ENCODE data around the gene FTCD.
"Not testable (repeated sequence)": the region's sequence is repeated elsewhere in the genome, so short reads cannot be mapped to it uniquely, and the experiment has no call there.

FTCD gene

DNA sequence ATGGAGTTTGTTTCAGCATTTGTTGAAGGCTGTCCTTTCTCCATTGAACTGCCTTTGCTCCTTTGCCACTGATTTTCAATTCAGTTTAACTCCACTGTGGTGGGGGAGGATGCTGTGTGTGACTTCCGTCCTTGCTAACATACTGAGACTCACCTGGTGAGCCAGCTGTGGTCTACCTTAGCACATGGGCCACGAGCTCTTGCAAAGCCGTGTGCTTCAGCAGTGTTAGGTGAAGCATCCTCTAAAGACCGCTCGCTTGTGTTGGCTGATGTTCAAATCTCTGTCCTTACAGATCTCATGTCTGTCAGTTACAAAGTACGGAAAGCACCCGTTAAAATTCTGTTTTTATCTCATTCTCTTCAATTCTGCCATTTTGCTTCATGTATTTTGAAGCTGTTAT, 32.4 kb upstream of the FTCD start:
- DNase-seq, result no peak

DNA sequence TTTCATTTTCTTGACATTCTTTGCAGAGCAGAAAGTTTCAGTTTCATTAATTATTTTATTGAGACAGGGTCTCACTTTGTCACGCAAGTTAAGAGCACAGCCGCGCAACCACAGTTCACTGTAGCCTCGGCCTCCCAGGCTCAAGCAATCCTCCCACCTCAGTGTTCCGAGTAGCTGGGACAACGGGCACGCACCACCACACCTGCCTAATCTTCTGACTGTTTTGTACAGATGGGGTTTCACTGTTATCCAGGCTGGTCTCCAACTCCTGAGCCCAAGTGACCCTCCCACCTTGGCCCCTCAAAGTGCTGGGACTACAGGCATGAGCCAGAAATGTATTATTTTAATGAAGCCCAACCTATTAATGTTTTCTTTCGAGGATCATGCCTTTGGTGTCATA, 31.9 kb upstream of the FTCD start:
- DNase-seq, result no peak

DNA sequence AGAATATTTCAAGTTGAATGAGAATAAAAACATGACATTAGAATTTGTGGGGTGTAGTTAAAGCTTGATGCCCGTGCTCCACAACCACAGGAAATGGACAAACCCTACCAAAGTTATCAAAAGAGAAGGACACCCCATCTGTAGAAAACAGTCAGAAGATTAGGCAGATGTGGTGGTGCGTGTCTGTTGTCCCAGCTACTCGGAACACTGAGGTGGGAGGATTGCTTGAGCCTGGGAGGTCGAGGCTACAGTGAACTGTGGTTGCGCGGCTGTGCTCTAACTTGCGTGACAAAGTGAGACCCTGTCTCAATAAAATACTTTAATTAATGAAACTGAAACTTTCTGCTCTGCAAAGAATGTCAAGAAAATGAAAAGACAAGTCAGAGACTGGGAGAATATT, 30.3 kb upstream of the FTCD start:
- DNase-seq, result no peak

DNA sequence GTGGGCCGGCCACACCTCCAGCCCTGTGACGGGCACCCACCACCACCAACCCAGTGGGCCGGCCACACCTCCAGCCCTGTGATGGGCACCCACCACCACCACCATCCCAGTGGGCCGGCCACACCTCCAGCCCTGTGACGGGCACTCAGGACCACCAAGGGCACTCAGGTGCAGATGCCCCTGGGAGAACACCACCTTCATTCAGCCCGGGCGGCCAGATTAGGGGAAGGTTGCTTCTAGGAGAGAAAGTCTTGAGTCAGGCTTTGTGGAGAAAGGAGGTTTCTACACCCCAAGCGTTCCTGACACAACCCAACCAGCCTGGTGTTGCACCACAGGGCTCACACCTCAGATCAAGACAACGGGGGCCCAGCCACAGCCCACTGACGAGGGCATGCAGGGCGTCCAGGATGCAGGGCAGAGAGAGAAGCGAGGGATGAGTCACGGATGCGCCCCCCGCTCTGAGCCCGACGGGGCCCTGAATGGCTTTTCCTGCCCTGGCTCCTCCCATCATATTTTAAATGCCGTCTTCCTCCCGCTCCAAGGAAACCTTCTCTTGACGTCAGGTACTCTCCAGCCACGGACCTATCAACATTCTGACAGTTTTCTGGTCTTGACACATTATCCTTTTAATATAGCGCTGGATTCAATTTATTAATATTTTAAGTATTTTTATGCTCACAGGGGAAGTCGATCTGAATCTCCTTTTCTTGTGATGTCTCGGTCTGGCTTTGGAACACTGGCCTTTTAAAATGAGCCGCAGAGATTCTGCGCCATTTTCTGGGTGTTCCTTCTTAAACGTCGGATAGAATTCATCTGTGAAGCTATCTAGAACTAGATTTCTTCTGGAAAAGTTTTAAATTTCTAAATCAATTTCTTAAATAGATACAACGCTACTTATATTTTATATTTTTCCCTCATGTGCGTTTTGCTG, 29.5 kb upstream of the FTCD start:
- peak; percentile 74 for DNase-seq

DNA sequence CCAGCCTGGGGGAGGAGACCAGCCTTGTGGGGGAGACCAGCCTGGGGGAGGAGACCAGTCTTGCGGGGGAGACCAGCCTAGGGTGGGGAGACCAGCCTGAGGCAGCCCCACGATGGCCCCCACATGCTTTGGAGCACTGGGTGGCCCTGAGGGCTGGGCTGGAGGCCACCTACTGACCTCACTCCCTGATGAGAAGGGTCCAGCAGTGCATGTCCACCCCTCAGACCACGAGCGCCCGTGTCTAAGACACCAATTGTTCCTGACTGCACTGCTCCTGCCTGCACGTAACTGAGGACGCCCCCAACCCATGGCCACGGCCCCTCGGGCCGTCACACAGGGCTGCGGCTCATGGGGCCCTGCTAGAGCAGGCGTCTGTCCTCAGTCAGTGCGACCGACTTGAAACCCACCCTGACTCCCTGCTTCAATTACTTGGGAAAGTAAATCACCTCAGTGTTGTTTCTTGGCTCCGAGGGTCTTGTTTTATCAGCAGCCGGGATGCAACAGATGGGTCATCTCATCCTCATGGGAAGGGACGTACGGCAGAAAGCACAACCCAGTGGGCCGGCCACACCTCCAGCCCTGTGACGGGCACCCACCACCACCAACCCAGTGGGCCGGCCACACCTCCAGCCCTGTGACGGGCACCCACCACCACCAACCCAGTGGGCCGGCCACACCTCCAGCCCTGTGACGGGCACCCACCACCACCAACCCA, 28.7 kb upstream of the FTCD start, which contains the start of gene SPATC1L:
TSS of gene SPATC1L (minus strand) at position 550 of the 715 bp plus-strand sequence. CDS start 1,643 bp downstream, outside the sequence.
- peak; percentile 62 for DNase-seq

DNA sequence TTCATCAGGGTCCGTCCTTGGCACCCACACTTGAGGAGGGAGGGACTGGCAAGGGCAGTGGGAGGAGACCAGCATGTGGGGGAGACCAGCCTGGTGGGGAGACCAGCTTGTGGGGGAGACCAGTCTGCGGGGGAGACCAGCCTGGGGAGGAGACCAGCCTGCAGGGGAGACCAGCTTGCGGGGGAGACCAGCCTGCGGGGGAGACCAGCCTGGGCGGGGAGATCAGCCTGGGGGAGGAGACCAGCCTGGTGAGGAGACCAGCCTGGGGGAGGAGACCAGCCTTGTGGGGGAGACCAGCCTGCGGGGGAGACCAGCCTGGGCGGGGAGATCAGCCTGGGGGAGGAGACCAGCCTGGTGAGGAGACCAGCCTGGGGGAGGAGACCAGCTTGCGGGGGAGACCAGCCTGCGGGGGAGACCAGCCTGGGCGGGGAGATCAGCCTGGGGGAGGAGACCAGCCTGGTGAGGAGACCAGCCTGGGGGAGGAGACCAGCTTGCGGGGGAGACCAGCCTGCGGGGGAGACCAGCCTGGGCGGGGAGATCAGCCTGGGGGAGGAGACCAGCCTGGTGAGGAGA, 28.0 kb upstream of the FTCD start:
- DNase-seq, result not testable (repeated sequence)

DNA sequence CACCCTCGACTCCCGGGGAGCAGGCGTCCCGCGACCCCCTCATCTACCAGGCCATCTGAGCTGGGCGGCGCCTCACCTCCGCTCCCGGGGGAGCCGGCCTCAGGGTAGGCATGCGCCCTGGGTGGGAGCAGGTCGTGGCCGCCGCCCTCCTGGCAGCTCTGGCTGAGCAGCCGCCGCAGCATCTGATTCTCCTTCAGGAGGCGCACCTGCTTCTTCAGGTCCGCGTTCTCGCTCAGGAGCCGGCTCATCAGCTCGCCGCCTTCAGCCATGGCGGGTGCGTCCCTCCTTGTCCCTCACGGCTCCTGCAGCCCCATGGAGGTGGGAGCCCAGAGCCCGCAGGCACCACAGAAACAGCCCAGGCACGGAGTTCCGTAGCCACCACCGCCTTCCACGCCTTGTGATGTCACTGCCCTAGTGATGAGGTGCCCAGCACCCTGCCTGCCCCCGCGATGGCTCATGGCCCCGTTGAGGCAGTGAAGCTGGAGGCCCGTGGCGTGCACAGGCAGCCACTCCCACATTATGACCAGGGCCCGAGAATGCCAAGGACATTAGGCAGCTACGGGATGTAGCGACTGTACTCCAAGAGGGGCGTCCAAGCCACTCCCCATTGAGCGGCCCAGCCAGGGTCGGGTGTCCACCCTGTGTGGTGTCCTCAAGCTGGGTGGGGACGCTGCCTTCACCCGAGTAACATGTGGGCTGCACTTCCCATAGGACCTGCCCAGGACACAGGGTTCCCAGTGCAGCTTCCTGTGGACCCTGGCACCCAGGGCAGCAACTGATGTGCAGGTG, 27.4 kb upstream of the FTCD start:
- DNase-seq, result peak; percentile 14

DNA sequence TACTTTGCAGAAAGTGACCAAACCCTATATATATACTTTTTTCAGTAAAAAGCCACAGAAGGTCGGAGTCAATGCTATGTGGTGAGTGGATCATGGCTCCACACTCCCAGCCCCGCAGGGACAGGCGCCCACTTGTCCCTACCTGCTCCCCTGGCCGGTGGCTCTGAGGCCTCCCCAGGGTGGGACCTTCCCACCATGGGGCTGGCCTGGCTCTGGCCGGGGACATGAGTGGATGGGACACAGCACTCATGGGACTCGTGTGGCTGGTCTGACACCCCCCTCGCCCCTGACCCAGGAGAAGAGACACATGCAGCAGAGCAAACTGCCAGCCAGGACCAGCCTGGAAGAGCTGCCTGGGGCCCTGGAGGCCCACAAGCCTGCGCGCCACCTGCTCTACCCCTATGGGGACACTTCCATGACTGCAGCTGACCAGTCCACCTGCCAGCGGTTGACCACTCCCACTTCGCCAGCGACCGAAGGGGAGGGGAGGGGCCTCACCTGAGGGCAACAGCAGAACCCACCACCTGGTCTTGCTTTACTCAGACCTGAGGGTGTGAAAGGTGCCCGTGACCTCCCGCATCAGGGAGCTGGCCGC, 26.7 kb upstream of the FTCD start:
- peak; percentile 14 for DNase-seq

DNA sequence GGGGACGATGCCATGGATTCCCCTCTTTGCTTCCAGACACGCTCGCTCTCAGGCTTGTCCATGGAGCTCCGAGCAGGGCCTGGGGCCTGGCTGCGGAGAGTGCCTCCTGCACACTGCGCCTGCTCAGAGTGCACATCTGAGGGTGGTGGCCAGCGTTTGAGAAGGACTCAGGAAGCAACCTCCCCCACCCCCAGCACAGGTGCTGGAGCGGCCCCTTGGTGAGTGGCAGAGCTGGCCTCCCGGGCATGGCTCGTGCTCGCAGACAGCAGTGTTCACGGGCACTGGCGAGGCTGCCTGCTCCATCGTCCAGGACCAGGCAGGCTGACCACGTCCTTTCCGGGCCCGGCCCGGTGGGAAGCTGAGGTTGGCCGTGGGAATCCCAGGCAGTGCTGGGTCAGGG, 26.1 kb upstream of the FTCD start:
- DNase-seq, result no peak

DNA sequence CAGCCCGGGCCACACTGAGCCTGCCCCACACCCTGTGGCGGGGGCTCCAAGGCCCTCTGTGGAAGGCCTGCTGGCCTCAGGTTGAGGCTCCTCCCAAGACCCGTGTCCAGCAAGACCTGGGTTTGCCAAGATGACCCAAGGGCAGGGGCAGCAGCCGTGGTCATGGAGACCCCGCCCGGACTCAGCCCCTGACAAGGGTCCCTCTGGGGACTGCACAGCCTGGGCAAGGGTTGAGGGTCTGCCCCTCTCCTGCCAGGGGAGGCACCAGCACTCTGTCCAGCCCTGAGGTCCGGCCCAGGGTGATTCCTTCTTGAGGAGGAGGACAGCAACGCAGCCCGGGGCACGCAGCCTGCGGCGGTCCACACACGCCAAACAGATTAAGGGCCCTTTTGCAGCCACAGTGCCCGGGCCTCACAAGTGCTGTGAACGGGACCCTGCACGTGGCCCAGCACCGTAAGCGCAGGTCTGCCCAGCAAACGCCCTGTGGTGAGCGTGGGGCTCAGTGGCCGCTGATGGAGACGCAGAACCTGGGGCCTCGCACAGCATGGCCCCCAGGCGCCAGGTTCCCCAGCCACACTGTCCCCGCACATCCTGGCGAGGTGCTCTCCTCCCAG, 25.5 kb upstream of the FTCD start:
- DNase-seq, result no peak

DNA sequence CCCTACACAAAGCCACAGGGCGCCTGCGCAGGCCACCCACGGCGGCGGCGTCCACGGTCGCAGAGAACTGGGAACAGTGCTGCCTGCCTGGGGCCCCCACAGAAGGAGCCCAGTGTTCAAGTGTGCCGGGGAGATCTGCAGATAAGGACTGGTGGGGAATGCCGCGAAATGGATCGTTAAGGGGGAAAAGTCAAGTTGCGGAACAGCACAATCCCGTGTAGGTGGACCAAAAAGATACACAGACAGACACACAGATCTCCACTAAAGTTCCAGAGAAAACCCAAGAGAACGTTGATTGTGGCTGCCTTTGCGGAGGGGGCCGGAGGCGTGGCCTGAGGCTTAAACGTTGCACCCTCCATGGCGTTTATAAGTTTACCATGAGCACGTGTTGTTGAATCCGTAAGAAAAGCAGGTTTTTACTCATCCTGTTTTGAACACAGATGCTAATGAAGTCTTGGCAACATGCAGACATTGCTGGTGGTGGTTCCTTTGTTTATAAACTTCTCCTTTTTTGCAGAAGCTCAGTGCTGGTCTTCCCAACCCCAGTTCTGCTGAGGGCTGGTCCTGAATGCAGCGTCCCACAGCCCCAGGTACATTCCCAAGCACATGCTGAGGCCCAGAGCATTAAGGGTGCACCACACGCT, 24.8 kb upstream of the FTCD start:
- no peak for DNase-seq

DNA sequence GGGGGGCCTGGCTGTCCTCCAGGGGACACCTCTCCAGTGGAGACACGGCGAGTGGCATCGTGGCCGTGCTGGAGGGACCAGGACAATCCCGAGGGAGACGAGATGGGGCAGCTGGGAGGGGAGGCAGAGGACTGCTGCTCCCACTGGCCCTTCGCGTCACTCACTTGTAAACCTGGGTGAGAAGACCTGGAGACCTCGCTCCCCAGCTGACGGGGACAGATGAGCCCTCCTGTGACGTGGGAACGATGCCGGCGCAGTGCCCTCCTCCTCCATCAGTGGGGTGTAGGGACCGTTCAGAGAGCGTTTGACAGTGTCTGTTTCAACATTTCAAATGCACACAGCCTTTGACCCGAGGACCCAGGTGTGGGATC, 24.3 kb upstream of the FTCD start:
- DNase-seq, result no peak

DNA sequence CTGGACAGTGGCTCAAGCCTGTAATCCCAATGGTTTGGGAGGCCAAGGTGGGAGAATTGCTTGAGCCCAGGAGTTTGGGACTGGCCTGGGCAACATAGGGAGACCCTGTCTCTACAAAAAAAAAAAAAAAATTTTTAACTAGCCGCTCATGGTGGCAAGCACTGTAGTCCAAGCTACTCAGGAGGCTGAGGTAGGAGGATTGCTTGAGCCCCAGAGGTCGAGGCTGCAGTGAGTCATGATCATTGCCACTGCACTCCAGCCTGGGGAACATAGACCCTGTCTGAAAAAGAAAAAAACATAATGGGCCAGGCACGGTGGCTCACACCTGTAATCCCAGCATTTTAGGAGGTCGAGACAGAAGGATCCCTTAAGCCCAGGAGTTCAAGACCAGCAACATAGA, 23.6 kb upstream of the FTCD start:
- no peak for DNase-seq

DNA sequence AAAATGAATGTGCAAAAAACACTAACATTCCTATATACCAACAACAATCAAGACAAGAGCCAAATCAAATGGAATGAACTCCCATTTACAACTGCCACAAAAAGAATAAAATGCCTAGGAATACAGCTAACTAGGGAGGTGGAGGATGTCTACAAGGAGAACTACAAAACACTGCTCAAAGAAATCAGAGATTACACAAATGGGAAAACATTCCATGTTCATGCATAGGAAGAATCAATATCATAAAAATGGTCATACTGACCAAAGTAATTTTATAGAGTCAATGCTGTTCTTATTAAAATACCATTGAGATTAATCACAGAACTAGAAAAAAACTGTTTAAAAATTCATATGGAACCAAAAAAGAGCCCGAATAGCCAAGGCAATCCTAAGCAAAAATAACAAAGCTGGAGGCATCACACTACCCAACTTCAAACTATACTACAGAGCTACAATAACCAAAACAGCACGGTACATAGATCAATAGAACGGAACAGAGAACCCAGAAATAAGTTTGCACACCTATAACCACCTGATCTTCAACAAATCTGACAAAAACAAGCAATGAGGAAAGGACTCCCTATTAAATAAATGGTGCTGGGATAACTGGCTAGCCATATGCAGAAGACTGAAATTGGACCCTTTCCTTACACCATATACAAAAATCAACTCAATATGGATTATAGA, 21.2 kb upstream of the FTCD start:
- not testable (repeated sequence) for DNase-seq

DNA sequence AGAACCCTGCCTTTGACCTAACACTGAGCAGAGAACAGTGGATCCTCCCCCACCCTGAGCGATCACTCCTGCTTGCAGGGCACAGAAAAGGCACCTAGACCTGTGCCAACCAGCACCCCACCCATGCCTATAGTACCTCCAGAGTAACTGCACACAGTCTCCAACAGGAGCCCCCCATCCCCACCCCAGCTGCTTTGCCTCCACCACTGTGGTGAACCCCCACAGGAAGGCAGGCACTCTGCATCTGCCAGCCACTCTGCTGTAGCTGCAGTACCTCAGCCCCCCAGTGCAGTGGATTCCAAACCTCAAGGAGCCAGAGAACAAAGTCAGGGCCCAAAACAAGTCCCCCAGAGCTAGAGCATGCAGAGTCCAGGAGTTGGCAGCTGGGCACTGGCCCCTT, 18.2 kb upstream of the FTCD start:
- DNase-seq, result no peak

DNA sequence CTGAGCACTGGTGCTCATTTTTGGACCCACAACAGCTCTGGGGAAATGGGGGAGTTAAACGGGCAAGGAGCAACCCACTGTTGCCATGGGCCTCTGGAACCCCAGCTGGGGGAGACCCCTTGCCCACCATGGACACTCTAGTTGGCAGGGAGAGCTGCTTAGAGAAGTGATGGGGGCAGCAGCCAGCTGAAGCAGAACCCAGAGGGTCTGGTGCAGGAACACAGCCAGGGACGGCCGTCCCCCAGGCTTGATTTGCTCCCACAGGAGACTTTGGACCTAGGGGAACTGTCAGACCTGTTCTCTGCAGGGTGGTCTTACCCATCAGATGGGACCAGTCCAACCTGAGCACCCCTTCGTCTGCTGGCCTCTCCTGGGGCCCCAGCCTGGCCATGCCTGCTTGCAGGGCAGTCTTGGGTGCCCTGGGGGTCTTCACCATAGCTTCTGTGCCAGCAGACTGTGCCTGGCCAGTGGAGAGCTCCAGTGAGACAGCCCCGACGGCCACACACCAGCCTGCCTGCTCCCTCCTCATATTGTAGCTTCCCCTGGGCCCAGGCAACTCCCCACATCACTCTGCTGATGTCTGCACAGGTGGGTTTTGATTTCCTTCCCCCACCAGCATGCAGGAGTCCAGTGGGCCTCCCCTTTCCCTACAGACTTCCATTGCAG, 17.6 kb upstream of the FTCD start:
- DNase-seq, result no peak

DNA sequence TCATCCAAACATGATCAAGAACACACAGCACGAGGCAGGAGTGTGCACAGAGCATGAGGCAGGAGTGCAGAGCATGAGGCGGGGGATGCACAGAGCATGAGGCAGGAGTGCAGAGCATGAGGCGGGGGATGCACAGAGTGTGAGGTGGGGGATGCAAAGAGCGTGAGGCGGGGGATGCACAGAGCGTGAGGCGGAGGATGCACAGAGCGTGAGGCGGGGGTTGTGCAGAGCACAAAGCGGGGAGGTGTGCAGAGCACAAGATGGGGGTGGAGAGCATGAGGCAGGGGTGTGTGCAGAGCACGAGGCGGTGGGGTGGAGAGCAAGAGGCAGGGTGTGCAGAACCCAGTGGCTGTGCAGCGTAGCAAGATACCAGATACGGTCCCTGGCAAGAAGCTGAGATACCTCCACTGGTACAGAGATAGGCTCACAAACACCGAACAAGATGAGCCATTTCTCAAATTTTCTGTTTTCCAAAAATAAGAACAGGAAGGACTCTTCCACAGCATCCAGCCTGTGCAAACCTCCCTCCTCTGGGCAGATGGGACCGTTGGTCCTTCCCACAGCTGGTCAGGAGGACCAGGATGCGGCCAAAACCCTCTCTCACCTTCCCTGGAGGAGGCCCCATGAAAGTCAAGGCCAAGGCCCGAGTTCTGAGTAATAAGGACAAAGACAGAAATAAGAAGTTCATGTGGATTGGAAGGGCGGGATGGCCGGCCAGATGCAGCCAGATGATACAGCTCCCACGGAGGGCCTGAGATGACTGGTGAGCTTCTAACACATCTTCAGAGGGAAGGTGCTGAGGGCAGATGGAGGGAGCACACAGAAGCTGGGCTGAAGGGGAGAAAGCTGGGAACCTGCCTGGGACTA, 16.9 kb upstream of the FTCD start:
- no peak for DNase-seq

DNA sequence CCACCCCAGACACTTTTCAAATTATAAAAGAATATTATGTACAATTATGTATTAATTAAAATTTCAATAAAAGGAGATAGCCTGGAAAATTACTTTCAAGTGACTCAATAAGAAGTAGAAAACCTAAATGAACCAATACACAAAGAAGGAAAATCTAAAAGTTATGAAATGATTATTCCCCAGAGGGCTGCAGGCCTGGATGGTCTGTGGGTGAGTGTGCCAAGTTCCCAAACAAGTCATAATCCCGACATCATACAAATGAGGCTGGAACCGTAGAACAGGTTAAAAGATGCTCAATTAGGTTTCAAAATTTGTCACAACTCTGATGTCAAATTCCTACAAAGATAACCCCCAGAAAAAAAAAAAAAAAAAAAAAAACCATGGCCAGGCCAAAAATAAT, 16.2 kb upstream of the FTCD start:
- no peak for DNase-seq

DNA sequence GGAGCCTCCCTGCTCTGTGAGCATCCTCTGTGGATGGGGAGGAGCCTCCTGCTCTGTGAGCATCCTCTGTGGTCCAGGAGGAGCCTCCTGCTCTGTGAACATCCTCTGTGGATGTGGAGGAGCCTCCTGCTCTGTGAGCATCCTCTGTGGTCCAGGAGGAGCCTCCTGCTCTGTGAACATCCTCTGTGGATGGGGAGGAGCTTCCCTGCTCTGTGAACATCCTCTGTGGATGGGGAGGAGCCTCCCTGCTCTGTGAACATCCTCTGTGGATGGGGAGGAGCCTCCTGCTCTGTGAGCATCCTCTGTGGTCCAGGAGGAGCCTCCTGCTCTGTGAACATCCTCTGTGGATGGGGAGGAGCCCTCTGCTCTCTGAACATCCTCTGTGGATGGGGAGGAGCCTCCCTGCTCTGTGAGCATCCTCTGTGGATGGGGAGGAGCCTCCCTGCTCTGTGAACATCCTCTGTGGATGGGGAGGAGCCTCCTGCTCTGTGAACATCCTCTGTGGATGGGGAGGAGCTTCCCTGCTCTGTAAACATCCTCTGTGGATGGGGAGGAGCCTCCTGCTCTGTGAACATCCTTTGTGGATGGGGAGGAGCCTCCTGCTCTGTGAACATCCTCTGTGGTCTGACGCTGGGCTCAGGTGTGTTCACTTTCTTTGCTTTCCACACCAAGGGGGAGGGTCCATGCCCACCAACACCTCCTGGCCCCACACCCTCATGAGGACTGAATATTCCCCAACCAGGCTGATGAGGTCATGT, 15.2 kb upstream of the FTCD start:
- peak; percentile 20 for DNase-seq
